Stimulated activated CD4-positive, alpha-beta T cell treated with anti-CD3 and anti-CD28 coated beads, Interleukin-15, amount 100 ng/mL, for 48 hours (primary cell): Measurements from ENCODE around the gene MEPE.

Experiments used
- DNase-seq, 2 donors: peaks; one replicate each; pipeline ENCODE4 v3.0.0-alpha.2; 2020; ENCODE audit warnings: low read depth in 2 of 2

The MEPE gene, protein sequence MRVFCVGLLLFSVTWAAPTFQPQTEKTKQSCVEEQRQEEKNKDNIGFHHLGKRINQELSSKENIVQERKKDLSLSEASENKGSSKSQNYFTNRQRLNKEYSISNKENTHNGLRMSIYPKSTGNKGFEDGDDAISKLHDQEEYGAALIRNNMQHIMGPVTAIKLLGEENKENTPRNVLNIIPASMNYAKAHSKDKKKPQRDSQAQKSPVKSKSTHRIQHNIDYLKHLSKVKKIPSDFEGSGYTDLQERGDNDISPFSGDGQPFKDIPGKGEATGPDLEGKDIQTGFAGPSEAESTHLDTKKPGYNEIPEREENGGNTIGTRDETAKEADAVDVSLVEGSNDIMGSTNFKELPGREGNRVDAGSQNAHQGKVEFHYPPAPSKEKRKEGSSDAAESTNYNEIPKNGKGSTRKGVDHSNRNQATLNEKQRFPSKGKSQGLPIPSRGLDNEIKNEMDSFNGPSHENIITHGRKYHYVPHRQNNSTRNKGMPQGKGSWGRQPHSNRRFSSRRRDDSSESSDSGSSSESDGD

DNA sequence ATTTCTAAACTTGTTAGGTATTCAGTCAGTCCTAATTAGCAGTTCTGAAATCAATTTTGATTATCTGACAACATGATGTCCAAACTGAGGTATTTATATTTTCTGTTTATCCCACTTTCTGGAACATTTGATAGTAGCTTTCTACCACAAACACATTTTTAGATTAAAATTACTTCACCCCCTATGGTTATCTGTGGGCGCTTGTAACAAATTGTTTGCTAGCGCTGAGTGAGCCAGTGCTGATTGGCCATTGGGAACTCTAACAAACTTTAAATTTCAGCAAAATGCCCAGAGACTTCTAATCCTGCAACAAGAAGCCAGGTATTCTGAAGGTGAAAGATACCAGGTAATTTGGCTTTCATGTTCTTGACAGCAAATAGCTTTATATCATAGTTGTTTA is at the start of gene MEPE:
Gene MEPE, plus strand, starts transcription at position 301 of the 400 bp plus-strand sequence. CDS start 1,746 bp downstream, outside the sequence.
- DNase-seq = no peak

DNA sequence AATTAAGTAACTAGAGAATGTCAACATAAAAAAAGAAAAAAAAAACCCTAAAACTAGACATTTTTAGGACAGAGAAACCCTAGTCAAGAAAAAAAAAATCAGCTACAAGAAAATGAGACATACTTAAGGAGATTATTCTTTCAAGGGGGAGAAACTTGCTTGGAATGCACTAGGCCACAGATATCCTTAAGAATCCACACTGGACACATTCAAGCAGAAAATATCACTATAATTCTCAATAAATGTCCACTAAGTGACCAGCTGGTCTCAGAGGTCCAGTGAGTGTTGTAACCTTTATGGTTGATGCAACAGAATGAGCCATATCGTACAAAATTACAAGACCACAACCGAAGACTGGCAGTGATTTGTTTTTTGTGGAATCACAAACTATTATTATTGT is 49.0 kb upstream of the MEPE start:
- no peak for DNase-seq

DNA sequence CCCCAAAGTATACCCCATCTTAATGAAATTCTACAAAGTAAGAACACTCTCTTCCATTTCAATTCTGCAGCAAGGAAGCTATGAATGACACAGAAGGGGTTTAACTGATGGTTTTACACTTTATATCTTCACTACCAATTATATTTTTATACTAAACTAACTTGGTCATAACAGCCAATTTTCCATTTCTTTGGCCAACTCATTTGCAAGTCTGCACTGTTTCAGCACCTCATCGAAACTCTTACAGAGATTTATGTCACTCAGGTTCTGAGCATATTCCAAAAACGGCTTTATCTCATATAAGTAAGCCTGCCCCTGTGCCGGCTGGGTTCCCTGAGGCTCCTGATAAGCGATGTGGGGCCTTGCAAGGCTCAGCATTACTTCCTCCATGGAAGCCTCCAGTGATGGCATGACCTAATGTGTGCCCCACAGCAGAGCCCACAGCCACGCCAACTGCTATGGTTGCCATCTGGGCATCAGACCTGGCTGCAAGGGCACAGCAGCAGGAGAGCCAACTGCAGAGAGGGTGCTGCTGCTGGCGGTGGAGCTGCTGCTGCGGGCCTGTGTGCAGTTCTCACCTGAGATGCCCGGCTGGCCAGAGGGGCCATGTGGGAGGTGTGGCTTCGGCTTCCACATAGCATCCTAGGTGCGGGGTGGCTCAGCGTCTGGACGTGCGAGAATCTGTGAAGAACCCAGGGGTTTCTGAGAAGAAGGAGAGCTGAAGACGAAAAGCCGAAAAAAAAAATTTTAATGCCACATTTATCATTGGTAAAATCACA is 46.8 kb upstream of the MEPE start:
- no peak for DNase-seq

DNA sequence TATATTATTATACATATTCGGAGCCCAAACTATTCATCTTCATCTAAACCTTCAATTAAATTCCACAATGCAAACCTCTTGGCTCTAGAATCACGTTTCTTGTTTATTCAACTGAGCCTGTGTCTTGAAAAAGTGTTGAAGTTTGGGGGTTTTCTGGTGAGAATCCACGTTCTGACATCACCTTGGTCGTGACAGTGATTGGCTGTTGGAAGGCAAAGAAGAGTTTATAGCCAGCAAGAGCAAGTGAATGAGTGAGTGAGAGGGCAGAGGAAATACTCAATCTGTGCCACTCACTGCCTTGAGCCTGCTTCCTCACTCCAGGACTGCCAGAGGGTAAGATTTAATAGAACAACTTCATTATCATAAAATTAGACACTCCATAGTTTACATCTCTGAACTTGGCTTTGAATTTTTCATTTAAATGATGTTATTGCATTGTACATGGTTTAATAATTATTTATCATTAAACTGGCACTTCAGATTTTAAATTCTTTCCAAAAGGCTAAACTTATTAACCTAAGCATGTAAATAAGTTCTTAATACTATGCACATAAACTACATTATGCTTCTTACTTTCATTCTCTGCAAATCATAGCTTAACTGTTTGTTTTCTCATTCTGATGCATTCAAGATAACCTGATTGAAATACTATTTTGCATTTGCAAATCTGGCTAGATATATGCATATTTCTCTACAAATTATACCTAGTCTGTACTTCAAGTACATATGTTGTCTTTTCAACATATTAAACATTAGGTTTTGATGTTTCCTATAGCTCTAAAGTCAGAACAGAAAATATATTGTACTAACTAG is 33.3 kb upstream of the MEPE start, which contains the start of gene IBSP:
Gene IBSP, plus strand, starts transcription at position 254 of the 813 bp plus-strand sequence. CDS start 2,808 bp downstream, outside the sequence.
- DNase-seq = no peak

DNA sequence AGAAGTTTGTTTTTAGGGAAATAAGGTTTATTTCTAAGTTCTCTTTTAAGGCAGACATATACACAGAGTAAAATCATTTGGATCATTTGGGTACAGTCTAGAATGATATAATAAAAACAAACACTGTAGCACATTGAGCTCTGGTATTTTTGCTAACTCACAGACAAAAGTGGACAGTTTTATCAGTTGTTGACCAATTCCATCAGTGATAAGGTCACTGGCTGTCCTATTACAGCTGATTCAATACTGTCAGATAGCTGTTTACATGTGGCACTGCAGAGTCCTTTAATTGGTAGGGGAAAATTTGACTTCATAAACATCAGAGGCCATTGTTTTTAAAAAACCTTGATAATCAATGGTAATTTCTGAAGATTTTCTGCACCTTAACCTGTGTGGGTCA is 29.9 kb upstream of the MEPE start:
- no peak for DNase-seq

DNA sequence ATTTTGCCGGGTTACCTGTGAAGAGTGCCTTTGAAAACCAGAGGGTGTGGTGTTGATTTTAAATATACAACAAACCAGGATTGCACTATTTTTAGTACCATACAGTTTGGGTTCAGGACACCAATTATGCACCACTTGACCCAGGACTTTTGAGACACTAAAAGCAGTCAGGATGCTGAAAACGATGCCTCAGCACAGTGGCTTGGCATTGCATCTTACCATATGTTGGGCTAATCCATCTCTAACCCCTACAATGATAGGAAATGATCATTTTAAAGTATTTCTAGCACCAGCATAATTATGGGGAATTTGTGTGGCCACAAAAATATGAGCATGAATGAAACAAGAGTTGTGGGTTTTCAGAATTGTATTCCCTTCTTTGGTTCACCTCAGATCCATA is 29.3 kb upstream of the MEPE start:
- DNase-seq = no peak

DNA sequence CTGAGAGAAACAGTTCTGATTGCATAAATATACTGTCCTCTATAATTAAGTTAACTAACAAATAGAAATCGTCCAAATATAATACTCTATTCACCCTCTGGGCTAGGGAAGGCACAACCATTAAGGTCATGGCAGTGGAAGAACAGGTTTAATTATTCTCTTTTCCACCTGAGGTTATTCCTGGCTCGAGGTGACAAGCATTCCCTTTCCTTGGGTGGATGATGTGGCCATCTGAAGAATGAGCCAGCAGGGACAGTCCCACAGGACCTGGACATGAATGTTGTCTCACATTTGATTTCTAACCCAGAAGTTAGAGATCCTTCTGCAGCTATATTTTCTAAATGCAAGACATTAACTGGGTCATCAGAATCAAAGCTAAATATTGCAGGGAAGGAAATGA is 27.9 kb upstream of the MEPE start:
- DNase-seq = no peak

DNA sequence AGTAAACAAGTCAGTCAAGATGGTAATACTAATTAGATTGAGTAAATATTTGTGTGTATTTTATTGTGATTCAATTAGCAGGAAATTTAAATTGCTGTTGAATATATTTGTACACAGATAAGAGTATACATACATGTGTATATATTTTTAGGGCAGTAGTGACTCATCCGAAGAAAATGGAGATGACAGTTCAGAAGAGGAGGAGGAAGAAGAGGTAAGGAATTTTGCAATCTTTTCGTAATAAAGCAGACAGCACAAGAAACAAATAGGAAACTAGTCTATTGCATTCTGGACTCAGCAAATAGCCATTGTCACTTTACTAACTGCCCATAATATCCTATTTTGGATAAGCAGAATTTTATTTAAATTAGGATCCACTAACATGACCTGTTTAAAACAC is 26.8 kb upstream of the MEPE start:
- no peak for DNase-seq

DNA sequence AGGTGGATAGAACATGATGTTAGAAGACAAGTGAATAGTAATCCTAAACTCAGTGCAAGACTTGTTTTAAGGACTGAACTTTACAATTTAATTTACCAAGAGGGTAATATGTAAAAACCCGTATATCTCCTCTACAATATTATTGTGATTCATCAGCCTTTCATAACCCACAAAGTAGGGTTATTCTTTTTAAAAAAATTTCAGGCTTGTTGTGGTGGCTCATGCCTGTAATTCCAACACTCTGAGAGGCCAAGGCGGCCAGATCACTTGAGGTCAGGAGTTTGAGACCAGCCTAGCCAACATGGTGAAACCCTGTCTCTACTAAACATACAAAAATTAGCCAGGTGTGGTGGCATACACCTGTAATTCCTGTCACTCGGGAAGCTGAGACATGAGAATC is 26.2 kb upstream of the MEPE start:
- no peak for DNase-seq

DNA sequence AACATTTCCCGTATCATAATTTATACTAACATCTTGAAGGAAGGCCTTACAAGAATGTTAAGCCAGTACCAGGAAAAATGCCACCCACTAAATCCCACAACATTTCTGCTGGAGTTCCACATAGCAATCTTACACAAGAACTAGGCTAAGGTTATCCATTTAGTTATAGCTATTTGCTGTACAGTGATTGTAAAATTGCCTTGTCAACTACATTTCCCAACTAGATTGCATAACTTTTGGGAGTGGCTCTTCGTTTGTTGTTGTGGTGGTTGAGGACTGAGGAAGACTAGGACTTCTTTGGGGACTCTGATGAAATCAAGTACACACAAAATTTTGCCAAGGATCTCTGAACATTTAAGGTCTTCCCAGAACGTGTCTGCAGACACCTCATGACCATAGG is 25.4 kb upstream of the MEPE start:
- no peak for DNase-seq

DNA sequence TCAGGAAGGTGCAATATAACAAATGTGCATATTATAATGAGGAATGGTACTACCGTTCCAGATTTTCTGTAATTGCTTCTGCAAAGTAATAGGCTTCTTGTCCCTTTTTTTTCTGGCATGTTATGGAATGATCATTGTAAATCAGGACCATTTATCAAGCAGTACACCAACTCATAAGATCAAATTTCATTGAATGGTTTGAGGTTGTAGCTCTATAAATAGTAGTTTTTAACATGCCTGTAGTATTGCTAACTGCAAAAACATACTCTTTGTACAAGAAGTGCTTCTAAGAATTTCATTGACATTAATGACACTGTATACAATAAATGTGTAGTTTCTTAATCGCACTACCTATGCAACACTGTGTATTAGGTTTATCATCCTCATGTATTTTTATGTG is 20.8 kb upstream of the MEPE start:
- no peak for DNase-seq

DNA sequence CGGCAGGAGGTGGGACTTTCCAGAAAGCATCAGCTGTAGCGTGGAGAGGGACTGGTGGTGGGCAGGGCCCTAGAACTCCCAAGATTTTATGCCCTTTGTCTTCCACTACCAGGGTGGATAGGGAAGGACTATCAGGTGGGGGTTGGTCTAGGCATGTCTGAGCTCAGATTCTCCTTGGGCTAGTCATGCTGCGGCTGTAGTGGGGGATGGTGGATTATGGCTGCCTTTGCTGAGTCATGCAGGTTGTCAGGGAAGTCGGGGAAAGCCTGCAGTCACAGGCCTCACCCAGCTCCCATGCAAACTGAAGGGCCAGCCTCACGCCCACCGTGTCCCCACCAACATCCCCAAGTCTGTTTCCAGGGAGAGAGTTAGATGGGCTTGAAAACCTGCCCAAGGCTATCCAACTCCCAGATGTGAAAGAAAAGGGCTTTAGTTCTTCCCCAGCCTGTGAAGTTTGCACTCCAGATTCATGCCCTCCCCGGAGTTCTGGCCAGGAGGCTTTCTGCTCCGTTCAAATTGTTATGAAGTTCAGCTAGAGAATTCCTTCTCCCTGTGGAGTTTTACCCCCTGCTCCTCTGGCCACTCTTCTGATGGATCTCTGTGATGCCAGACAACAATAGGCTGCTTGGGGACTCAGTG is 13.4 kb upstream of the MEPE start:
- no peak for DNase-seq

DNA sequence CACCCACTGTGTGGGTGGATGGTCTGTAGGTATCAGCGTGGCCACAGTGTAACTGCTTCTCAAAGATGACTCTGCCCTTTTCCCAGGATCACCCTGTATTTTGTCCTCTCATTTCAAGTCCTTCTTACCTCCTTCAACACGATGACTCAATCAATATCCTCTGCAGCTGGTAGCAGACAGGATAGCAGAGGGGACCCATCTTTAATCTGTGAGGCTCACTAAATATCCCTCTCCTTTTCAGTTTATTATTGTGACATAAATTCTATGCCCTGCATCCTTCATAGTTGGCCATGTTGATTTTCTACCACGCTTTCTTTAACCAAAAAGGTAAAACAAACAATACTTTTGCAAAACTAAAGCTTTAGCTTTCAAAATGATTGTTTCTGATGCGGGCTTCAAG is 9.6 kb upstream of the MEPE start:
- DNase-seq = no peak

DNA sequence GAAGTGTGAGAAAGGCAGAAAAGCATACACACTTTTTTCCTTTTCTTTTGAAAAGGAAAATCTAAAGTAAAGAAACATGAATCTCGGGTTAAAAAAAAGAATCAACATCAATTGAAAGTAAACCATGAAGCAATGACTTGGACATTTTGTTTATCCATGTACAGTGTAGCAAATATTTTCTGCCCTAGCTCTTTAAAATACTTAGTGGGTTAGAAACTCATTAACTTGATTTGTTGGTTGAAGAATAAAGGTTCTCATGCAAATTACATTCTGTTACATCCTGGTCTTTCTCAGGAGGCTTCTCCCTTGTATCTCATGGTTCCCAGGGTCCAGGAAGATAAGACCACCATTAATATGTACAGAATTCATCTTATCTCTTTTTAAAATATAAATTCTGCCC is 9.0 kb upstream of the MEPE start:
- no peak for DNase-seq

DNA sequence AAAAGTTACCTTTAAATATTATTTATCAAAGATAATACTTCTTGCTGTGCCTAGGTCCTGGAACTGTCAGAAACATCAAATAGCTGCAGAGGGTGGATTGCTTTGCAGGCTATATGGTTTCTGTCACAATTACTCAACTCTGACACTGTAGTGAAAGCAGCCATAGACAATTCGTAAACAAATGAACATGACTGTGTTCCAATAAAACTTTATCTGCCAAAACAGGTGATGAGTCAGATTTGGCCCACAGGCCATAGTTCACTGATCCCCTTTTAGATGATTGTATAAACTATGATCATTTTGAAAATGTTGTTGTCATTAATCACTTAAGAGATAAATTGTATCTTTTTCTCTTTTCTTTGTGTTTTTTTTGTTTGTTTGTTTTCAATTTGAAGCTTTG is 8.4 kb upstream of the MEPE start:
- no peak for DNase-seq

DNA sequence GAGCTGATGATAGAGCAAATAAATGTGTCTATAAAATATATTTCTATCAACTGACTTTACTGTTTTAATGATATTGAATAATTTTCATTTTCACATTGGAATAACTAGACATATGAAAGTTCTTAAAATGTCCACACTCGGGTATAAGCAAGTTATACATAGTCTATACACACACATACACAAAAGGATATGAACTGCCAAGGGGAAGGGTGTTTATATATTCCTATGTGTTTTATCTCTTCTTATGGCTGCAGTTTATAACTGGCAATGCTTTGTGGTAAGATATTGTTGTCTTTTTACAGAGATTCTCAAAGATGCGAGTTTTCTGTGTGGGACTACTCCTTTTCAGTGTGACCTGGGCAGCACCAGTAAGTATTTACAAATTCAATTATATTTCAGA is 1.6 kb downstream of the MEPE start:
- no peak for DNase-seq

DNA sequence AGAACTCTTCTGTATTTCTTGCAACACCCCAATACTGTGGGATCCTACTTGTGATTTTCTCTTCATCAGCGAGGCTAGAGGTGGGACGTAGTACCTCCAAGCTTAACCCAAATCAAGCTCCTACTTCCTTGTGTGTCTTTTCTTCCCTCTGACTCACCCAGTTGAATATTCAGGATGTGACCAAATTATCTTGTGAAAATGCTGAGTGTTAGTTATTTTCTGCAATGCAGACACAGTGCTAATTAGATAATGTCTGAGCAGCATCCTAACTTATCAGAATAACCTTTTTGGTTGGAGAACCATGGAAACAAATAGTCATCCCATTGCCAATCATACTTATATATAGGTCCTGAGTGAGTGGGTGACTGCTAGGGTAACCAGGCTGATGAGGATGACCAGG is 2.4 kb downstream of the MEPE start:
- DNase-seq = no peak

DNA sequence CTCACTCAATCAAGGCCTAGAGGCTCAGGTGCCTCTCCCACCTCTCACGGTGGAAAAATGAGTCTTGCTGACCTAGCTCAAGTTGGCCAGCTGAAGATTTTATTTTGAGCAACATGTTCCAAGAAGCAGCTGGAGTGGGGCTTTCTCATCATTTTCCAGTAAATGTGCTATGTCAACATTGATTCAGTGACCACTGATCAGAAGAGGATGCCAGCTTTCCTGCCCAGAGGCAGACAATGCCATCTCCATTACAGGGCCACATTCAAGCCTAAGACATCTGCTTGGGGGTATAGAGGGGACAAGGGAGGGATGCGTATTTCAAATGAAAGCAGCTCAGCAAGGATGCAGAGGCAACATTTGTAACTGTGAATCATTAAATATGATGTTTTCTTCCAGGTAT is 3.0 kb downstream of the MEPE start:
- no peak for DNase-seq

DNA sequence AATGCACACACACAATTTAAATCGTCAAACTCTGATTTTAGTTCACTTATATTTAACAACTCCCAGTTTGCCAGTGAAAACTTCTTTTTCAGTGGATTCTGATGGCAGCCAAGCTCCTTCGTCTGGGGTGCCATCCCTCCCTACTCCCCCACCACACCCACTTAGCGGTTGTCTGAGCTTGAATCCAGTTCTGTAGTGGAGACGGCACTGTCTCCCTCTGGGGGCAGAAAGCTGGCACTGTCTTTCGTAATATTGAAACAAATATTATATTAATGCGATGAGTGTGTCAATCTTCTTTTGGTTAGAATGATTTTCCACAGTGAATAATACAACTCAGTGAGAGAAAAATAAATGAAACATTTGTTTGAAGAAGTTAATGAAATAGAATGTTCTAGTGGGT is 5.4 kb downstream of the MEPE start:
- no peak for DNase-seq

DNA sequence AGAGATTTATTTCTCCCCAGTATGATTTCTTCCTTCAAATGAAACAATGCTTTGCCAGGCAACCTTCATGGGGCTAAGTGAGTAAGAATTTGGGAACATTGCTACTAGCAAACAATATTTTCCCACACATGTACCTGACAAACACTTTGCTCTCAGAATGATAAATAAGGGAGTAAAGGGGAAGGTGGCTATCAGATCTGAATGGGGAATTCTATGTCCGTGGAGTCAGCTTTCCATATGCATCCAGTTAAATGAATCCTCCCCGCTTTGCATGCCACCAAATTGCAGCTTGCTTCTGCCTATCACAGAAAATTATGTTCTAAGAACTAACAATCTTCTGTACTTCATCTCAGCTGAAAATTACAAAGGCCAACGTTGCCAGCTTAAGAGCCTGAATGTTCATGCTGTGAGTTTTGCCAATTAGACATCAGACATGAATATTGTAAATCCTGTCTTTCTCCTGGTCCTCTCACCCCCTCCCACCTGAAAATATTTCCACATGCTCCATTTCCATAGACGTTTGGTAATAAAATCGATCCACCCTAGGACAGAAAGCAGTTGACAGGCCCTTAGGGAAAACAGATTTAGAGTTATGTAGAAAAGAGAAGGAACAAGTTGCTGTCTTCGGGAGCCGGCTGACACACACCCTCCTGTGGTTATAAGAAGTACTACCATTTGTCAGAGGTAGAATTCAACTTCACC is 6.3 kb downstream of the MEPE start:
- DNase-seq = no peak

DNA sequence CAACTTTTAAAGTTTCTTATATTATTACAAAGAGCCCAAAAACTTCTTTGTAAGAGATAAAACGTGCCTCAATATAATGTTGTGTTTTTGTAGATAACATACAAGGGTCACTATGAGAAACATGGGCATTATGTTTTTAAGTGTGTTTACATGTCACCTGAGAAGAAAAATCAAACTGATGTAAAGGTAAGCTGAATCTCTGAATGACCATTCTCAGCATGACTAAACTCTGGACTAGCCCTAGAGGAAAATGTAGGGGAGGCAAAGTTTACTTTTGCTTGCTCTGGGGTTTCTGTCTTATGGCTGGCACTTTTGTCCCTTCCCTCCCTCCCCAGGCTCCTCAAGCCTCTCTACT is 6.8 kb downstream of the MEPE start:
- DNase-seq = no peak
